Vagina (tissue), 2 donors: ENCODE data around the gene STARD13. TPM values are rescaled to one million over a fixed set of nuclear protein-coding genes. Genes with fewer than 3 reads are reported as not detected.
A peak's percentile ranks its signal among the peaks of the same experiment; 100 is the strongest.

Source experiments
- DNase-seq, 2 donors: peaks; one replicate each; pipeline ENCODE4 v3.0.0-alpha.2; 2017; ENCODE audit errors: extremely low spot score in 2 of 2
- H3K27ac ChIP-seq: fragments of 200-600 bp; sonication (generic); one replicate; pipeline ENCODE4 v1.5.1; 2019
- H3K27me3 ChIP-seq: fragments of 200-600 bp; sonication (generic); one replicate; pipeline ENCODE4 v1.5.1; 2019
- H3K36me3 ChIP-seq, 2 donors: fragments of 200-600 bp; sonication (generic); one replicate each; pipeline ENCODE4 v1.5.1; 2017 to 2019
- H3K4me1 ChIP-seq: fragments of 200-600 bp; sonication (generic); one replicate; pipeline ENCODE4 v1.5.1; 2019
- H3K4me3 ChIP-seq, 2 donors: fragments of 200-600 bp; sonication (generic); 1 replicate in 1 of 2; 2 replicates in 1 of 2; pipeline ENCODE4 v1.5.1; 2016 to 2019
- H3K9me3 ChIP-seq: fragments of 200-600 bp; sonication (generic); one replicate; pipeline ENCODE4 v1.5.1; 2019
- POLR2A ChIP-seq, 2 donors: fragments of 450-650 bp; IDR thresholded peaks; one replicate each; pipeline ENCODE4 v1.6.1; 2017; ENCODE audit warnings: antibody characterized with exemption in 2 of 2, mild to moderate bottlenecking in 2 of 2, moderate library complexity in 2 of 2
- POLR2AphosphoS5 ChIP-seq, 2 donors: sonication (generic); formaldehyde crosslinking; IDR thresholded peaks; one replicate each; pipeline ENCODE4 v1.9.0; 2017; ENCODE audit warnings: antibody characterized with exemption in 2 of 2, mild to moderate bottlenecking in 2 of 2, low read depth in 1 of 2; ENCODE audit not compliant: insufficient read depth in 1 of 2
- intact Hi-C: fragments of 100-400 bp; cut with DNase I; formaldehyde crosslinking; loops from one replicate; pipeline ENCODE4 v1.15.1; 2023
- total RNA-seq: library from RNA; depleted of rRNA; stranded (reverse); fragments of >200 nt; gene quantifications from one replicate; pipeline ENCODE4 v1.2.3, GENCODE V29; 2016
- TF ChIP-seq, protein P1 (sequence below), 3 experiments: fragments of 450-650 bp in 2 of 3; fragments of 200-600 bp in 1 of 3; sonication (generic) in 1 of 3; IDR thresholded peaks; one replicate each; pipeline ENCODE4 v1.5.1; 2017 to 2019; ENCODE audit warnings: antibody characterized with exemption in 3 of 3, mild to moderate bottlenecking in 2 of 3, moderate library complexity in 2 of 3

Gene STARD13
- total RNA-seq, 1 donor from 2014 or later, result 33.1 TPM

GRCh38 chr13:33210090-33210489 lies 75.5 kb downstream of the STARD13 start:
- H3K4me3 ChIP-seq, result no peak overlapping the region
- TF ChIP-seq, protein P1, sequence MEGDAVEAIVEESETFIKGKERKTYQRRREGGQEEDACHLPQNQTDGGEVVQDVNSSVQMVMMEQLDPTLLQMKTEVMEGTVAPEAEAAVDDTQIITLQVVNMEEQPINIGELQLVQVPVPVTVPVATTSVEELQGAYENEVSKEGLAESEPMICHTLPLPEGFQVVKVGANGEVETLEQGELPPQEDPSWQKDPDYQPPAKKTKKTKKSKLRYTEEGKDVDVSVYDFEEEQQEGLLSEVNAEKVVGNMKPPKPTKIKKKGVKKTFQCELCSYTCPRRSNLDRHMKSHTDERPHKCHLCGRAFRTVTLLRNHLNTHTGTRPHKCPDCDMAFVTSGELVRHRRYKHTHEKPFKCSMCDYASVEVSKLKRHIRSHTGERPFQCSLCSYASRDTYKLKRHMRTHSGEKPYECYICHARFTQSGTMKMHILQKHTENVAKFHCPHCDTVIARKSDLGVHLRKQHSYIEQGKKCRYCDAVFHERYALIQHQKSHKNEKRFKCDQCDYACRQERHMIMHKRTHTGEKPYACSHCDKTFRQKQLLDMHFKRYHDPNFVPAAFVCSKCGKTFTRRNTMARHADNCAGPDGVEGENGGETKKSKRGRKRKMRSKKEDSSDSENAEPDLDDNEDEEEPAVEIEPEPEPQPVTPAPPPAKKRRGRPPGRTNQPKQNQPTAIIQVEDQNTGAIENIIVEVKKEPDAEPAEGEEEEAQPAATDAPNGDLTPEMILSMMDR (IDR thresholded peaks at IDR 0.05), result no peak
- TF ChIP-seq POLR2AphosphoS5 (IDR thresholded peaks at IDR 0.05; ENCODE audit: insufficient read depth in 1 of 2, low read depth in 1 of 2) (no peak), POLR2A (IDR thresholded peaks at IDR 0.05) (no peak)
- intact Hi-C loops, result no loop called here
- H3K27me3 ChIP-seq, result no peaks in the 10 kb centered on the region
- no peaks in the 10 kb centered on the region for H3K36me3 ChIP-seq
- no peaks in the 10 kb centered on the region for H3K9me3 ChIP-seq
- no peak overlapping the region for H3K27ac ChIP-seq
- H3K4me1 ChIP-seq, result peaks cover 60% of the 10 kb centered on the region
- no peak for DNase-seq

- peaks cover 51% of the 10 kb centered on the region for H3K4me1 ChIP-seq
- H3K4me3 ChIP-seq, result no peak overlapping the region
- no peaks in the 10 kb centered on the region for H3K36me3 ChIP-seq
- peak overlapping the region; percentile 88 for H3K27ac ChIP-seq
- no peak for TF ChIP-seq POLR2A (IDR thresholded peaks at IDR 0.05)
- TF ChIP-seq, protein P1 (IDR thresholded peaks at IDR 0.05), result no peak
- TF ChIP-seq POLR2AphosphoS5 (IDR thresholded peaks at IDR 0.05; ENCODE audit: insufficient read depth in 1 of 2, low read depth in 1 of 2), result no peak
- no peaks in the 10 kb centered on the region for H3K9me3 ChIP-seq
- no peak for DNase-seq
- no peaks in the 10 kb centered on the region for H3K27me3 ChIP-seq
- intact Hi-C loops, result loop anchor here (10.0 kb wide), 1 partner anchor 84 kb away; no protein-coding TSS in a partner anchor
Observed at GRCh38 chr13:33208290-33209220, 77.0 kb downstream of the STARD13 start.

DNA sequence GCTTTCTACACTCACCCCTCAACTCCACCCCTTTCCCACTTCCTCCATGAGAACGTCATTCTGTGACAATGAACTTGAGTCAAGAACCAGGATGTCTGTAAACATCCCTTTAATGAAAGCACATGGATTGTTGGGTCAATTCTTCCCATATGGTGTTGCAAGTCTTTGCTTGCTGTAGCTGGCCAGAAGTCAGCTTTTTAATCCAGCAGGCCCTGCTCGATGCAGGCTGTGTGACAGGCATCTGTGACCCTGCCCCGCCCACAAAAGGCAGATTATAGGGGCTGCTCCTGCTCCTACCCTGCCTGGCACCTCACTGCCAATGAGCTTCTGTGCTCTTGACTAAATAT lies 78.0 kb downstream of the STARD13 start:
- Histone ChIP-seq H3K4me1 (peaks cover 43% of the 10 kb centered on the region), H3K9me3 (no peaks in the 10 kb centered on the region), H3K4me3 (no peak overlapping the region), H3K27ac (peak overlapping the region; percentile 88), H3K27me3 (no peaks in the 10 kb centered on the region), H3K36me3 (no peaks in the 10 kb centered on the region)
- TF ChIP-seq, protein P1 (IDR thresholded peaks at IDR 0.05), result no peak
- TF ChIP-seq POLR2AphosphoS5 (IDR thresholded peaks at IDR 0.05; ENCODE audit: insufficient read depth in 1 of 2, low read depth in 1 of 2), result peak; percentile 56 to 74
- no peak for TF ChIP-seq POLR2A (IDR thresholded peaks at IDR 0.05)
- no peak for DNase-seq
- intact Hi-C loops, result loop anchor here (10.0 kb wide), 1 partner anchor 83 kb away; no protein-coding TSS in a partner anchor

GRCh38 chr13:33206945-33207614 lies 78.5 kb downstream of the STARD13 start:
- intact Hi-C loops, result loop anchor here (10.0 kb wide), 1 partner anchor 82 kb away; no protein-coding TSS in a partner anchor
- TF ChIP-seq POLR2A (IDR thresholded peaks at IDR 0.05), result no peak
- no peak for TF ChIP-seq POLR2AphosphoS5 (IDR thresholded peaks at IDR 0.05; ENCODE audit: insufficient read depth in 1 of 2, low read depth in 1 of 2)
- TF ChIP-seq, protein P1 (IDR thresholded peaks at IDR 0.05), result no peak
- Histone ChIP-seq H3K4me3 (no peak overlapping the region), H3K9me3 (no peaks in the 10 kb centered on the region), H3K27ac (peak overlapping the region; percentile 88), H3K36me3 (no peaks in the 10 kb centered on the region), H3K27me3 (no peaks in the 10 kb centered on the region), H3K4me1 (peaks cover 43% of the 10 kb centered on the region)
- no peak for DNase-seq
